ENCODE results near the gene BCAP31. TPM values are rescaled to one million over a fixed set of nuclear protein-coding genes. Genes with fewer than 3 reads are reported as not detected.

BCAP31 gene
- total RNA-seq, 2 donors from 2014 or later = 217 to 295 TPM

DNA sequence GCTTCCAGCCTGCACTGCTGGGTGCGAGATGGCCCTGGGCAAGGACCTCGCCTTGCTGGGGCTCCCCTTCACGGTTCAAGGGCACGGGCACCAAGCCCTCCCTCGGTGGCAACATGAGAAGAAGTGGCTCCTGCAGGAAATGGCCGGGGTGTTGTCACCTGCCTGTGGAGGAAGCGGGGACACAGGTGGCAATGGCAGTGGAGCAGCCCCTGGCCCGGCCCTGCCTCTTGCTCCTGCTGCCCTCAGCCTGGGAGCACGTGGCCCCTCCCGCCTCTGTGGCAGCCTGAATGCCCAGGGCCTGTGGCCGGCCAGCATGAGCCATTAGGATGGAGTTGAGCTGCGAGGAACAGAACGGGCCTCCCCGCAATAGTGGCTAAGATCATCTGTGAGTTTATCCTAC lies 17.3 kb upstream of the BCAP31 start:
- no peak for DNase-seq
- Histone ChIP-seq H3K9ac (ENCODE audit: low read depth in 2 of 2, low read length in 2 of 2) (no peak overlapping the region), H3K27ac (no peak overlapping the region), H3K27me3 (no peaks in the 10 kb centered on the region), H3K36me3 (no peaks in the 10 kb centered on the region), H3K4me3 (no peak overlapping the region), H3K9me3 (no peaks in the 10 kb centered on the region), H3K4me1 (no peaks in the 10 kb centered on the region)
- TF ChIP-seq, protein P1, sequence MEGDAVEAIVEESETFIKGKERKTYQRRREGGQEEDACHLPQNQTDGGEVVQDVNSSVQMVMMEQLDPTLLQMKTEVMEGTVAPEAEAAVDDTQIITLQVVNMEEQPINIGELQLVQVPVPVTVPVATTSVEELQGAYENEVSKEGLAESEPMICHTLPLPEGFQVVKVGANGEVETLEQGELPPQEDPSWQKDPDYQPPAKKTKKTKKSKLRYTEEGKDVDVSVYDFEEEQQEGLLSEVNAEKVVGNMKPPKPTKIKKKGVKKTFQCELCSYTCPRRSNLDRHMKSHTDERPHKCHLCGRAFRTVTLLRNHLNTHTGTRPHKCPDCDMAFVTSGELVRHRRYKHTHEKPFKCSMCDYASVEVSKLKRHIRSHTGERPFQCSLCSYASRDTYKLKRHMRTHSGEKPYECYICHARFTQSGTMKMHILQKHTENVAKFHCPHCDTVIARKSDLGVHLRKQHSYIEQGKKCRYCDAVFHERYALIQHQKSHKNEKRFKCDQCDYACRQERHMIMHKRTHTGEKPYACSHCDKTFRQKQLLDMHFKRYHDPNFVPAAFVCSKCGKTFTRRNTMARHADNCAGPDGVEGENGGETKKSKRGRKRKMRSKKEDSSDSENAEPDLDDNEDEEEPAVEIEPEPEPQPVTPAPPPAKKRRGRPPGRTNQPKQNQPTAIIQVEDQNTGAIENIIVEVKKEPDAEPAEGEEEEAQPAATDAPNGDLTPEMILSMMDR (IDR thresholded peaks at IDR 0.05) = no peak
- intact Hi-C loops (cut with DNase I) = no loop called here

DNA sequence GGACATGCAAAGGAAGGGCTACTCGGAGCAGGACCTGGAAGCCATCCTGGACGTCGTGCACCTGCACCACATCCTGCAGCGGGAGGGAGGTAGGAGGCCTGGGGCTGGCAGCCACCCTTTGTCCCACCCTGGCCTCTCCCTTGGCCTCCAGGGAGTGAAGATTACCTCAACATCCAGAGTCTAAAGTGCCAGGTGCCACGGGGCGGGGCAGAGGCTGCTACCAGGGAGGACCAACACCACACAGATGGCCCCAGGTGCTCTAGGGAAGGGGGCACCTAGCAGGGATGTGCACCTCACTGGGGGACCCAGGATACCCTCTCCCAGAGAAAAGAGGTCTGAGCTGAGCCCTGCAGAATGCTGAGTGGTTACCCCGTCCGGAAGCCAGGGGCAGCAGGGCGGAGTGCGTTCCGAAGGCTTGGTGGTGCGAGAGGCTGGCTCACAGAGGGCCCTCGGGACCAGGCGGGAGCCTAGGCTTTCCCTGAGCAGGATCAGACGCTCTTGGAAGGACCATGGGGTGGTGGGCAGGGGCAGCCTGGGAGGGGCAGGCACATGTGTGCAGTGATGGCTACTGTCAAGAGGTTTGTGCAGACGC lies 16.5 kb upstream of the BCAP31 start:
- Histone ChIP-seq H3K36me3 (no peaks in the 10 kb centered on the region), H3K9me3 (no peaks in the 10 kb centered on the region), H3K4me1 (no peaks in the 10 kb centered on the region), H3K4me3 (no peak overlapping the region), H3K27me3 (no peaks in the 10 kb centered on the region), H3K9ac (ENCODE audit: low read depth in 2 of 2, low read length in 2 of 2) (no peak overlapping the region), H3K27ac (no peak overlapping the region)
- TF ChIP-seq, protein P1 (IDR thresholded peaks at IDR 0.05) = no peak
- intact Hi-C loops (cut with DNase I) = no loop called here
- no peak for DNase-seq

DNA sequence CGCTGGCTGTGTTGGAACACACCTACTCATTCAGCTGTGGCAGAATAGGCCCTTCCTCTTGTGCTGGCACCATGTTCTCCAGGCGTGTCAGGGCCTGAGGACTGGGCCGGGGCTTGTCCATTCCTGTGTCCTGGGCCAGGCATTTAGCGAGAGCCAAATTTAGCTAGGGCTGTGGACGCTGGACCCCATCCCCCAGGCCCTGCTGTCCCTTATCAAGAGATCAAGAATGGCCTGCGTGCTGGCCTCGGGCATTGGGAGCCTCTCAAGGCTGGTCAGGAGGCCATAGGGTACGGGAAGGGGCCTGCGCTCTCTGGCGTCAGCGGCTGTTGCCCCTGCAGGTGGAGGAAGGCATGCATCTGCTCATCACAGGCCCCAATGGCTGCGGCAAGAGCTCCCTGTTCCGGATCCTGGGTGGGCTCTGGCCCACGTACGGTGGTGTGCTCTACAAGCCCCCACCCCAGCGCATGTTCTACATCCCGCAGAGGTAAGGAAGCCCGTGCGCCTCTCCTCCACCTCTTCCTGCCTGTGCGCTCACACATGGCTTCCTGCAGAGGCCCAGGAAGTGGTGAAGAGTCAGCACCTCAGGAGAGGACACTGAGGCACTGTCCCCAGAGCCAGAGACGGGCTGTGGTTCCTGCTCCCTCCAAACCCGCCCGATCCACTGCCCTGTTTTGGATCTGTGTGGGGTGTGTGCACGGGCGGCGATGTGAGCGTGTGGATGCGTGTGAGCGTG lies 15.7 kb upstream of the BCAP31 start:
- Histone ChIP-seq H3K27me3 (no peaks in the 10 kb centered on the region), H3K27ac (no peak overlapping the region), H3K4me1 (no peaks in the 10 kb centered on the region), H3K9me3 (no peaks in the 10 kb centered on the region), H3K36me3 (no peaks in the 10 kb centered on the region), H3K4me3 (no peak overlapping the region), H3K9ac (ENCODE audit: low read depth in 2 of 2, low read length in 2 of 2) (no peak overlapping the region)
- TF ChIP-seq, protein P1 (IDR thresholded peaks at IDR 0.05) = no peak
- intact Hi-C loops (cut with DNase I) = no loop called here
- DNase-seq = no peak

DNA sequence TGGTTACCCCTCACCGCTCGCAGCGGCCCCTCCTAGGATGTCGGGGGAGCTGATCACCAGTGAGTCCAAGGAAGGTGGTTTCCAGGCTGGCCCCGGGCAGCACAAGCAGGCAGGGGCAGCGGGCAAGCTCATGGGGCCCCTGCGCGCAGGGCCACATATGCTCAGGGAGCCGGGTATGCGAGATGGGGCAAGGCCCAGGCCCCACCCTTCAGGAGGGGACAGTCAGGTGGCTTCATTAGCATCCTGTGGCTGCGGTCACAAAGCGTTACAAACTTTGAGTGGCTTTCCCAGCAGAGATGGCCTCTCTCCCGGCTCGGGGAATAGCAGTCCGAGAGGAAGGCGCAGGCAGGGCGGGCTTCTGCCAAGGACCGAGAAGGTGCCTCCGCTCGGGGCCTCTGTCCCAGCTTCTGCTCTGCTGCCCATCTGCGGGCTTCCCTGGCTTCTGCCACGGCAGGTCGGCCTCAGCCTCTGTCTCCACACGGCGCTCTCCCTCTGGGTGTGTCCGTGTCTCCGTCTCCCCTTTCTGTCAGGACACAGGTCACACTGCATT lies 13.9 kb upstream of the BCAP31 start:
- no peak overlapping the region for H3K4me3 ChIP-seq
- no peaks in the 10 kb centered on the region for H3K27me3 ChIP-seq
- H3K4me1 ChIP-seq = no peaks in the 10 kb centered on the region
- H3K27ac ChIP-seq = no peak overlapping the region
- intact Hi-C loops (cut with DNase I) = no loop called here
- H3K9me3 ChIP-seq = no peaks in the 10 kb centered on the region
- DNase-seq = no peak
- no peaks in the 10 kb centered on the region for H3K36me3 ChIP-seq
- TF ChIP-seq, protein P1 (IDR thresholded peaks at IDR 0.05) = no peak
- H3K9ac ChIP-seq (ENCODE audit: low read depth in 2 of 2, low read length in 2 of 2) = no peak overlapping the region

DNA sequence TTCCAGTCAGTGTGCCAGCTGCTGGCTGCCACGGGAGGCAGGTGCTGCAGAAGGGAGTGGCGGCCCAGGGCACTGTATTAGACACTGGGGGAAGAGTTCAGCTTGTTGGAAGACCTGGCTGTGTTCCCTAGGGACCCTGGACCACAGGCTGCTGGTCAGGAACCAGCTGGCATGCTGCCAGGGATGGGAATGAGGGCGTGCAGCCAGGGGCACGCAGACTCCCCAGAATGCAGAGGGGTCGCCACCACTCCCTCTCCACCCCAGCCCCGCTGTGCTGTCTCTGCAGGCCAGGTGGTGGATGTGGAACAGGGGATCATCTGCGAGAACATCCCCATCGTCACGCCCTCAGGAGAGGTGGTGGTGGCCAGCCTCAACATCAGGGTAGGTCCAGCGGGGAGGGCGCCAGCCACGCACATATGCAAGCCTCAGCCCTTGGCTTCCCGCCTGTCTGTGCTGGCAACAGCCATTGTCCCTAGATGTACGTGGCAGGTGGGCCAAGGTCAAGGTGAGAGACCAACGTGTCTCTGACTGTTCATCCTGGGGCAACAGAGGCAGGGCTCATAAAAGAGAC lies 12.8 kb upstream of the BCAP31 start:
- H3K36me3 ChIP-seq = no peaks in the 10 kb centered on the region
- no peak for DNase-seq

More for the DNA sequence above, 12.8 kb upstream of the BCAP31 start:
- intact Hi-C loops (cut with DNase I) = no loop called here
- Histone ChIP-seq H3K9me3 (no peaks in the 10 kb centered on the region), H3K4me3 (no peak overlapping the region), H3K4me1 (no peaks in the 10 kb centered on the region), H3K27me3 (no peaks in the 10 kb centered on the region), H3K27ac (no peak overlapping the region), H3K9ac (ENCODE audit: low read depth in 2 of 2, low read length in 2 of 2) (no peak overlapping the region)
- TF ChIP-seq, protein P1 (IDR thresholded peaks at IDR 0.05) = no peak

All from colonic mucosa (tissue), 4 donors.